ENCODE data around the gene FAM209B.

DNA sequence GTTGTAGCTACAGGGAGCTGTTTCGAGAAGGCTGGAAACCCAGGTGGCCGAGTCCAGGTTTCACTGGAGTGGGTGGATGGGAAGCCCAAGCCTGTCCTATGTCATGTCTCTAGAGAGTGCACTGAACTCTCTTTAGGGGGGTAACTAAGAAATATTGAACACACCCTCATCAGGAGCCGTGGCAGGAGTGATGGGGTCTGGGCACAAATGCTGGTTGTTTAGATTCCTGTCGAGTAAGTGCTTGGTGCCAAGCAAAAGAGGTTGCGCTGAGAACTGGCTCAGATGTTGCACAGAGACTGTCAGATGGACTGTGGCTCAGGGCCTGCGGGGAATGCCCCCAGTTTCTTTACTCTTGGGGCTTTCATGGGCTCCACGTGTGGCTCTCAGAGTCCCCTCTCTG is 15.8 kb upstream of the FAM209B start:
- TF ChIP-seq, protein P1, sequence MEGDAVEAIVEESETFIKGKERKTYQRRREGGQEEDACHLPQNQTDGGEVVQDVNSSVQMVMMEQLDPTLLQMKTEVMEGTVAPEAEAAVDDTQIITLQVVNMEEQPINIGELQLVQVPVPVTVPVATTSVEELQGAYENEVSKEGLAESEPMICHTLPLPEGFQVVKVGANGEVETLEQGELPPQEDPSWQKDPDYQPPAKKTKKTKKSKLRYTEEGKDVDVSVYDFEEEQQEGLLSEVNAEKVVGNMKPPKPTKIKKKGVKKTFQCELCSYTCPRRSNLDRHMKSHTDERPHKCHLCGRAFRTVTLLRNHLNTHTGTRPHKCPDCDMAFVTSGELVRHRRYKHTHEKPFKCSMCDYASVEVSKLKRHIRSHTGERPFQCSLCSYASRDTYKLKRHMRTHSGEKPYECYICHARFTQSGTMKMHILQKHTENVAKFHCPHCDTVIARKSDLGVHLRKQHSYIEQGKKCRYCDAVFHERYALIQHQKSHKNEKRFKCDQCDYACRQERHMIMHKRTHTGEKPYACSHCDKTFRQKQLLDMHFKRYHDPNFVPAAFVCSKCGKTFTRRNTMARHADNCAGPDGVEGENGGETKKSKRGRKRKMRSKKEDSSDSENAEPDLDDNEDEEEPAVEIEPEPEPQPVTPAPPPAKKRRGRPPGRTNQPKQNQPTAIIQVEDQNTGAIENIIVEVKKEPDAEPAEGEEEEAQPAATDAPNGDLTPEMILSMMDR (IDR thresholded peaks at IDR 0.05; ENCODE audit: poor library complexity, severe bottlenecking) = no peak
- TF ChIP-seq, protein P2, sequence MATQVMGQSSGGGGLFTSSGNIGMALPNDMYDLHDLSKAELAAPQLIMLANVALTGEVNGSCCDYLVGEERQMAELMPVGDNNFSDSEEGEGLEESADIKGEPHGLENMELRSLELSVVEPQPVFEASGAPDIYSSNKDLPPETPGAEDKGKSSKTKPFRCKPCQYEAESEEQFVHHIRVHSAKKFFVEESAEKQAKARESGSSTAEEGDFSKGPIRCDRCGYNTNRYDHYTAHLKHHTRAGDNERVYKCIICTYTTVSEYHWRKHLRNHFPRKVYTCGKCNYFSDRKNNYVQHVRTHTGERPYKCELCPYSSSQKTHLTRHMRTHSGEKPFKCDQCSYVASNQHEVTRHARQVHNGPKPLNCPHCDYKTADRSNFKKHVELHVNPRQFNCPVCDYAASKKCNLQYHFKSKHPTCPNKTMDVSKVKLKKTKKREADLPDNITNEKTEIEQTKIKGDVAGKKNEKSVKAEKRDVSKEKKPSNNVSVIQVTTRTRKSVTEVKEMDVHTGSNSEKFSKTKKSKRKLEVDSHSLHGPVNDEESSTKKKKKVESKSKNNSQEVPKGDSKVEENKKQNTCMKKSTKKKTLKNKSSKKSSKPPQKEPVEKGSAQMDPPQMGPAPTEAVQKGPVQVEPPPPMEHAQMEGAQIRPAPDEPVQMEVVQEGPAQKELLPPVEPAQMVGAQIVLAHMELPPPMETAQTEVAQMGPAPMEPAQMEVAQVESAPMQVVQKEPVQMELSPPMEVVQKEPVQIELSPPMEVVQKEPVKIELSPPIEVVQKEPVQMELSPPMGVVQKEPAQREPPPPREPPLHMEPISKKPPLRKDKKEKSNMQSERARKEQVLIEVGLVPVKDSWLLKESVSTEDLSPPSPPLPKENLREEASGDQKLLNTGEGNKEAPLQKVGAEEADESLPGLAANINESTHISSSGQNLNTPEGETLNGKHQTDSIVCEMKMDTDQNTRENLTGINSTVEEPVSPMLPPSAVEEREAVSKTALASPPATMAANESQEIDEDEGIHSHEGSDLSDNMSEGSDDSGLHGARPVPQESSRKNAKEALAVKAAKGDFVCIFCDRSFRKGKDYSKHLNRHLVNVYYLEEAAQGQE (IDR thresholded peaks at IDR 0.05; ENCODE audit: borderline replicate concordance) = no peak
- TF ChIP-seq TAF1 (IDR thresholded peaks at IDR 0.05; ENCODE audit: low read depth) (no peak), SMC3 (conservative IDR thresholded peaks at IDR 0.05; ENCODE audit: poor library complexity) (no peak), EP300 (conservative IDR thresholded peaks at IDR 0.05; ENCODE audit: poor library complexity, severe bottlenecking) (no peak), POLR2AphosphoS5 (IDR thresholded peaks at IDR 0.05) (no peak), MXI1 (conservative IDR thresholded peaks at IDR 0.05; ENCODE audit: poor library complexity, severe bottlenecking) (no peak), RAD21 (conservative IDR thresholded peaks at IDR 0.05) (no peak), EZH2 (IDR thresholded peaks at IDR 0.05; ENCODE audit: borderline replicate concordance, insufficient read depth, low read length, poor library complexity, severe bottlenecking) (no peak)

All from neural cell (in vitro differentiated cells).